Skeletal muscle cell (primary cell): ENCODE results near the gene FGF2.
"Not testable (repeated sequence)": the region's sequence is repeated elsewhere in the genome, so short reads cannot be mapped to it uniquely, and the experiment has no call there.

Source experiments
- DNase-seq: peaks from one replicate; pipeline ENCODE4 v3.0.0-alpha.2; 2010; ENCODE audit warnings: low read depth
- H3K4me3 ChIP-seq: 2 replicates; pipeline ENCODE4 v1.5.1; 2011; ENCODE audit warnings: low read depth, mild to moderate bottlenecking, control low read depth, low read length, moderate library complexity

The FGF2 gene

DNA sequence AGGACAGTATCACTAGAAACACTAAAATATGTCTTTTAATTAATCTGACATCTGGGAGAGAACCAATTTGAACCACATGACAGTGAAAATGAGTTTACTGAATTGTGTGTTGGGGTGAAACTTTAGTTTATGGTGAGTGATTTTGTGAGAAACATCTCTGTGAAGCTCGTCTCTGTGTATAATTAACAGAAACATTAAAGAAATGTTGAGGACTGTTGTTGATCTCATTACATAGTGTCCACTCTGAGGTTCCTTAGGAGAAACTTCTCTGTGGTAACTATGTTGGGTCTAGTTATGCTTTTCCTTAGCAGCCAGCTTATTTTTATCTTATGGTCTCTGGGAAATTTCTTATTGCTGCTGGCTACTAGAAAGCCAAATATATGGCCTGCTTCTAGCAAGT is 15.8 kb downstream of the FGF2 start:
- no peak overlapping the region for H3K4me3 ChIP-seq
- no peak for DNase-seq

DNA sequence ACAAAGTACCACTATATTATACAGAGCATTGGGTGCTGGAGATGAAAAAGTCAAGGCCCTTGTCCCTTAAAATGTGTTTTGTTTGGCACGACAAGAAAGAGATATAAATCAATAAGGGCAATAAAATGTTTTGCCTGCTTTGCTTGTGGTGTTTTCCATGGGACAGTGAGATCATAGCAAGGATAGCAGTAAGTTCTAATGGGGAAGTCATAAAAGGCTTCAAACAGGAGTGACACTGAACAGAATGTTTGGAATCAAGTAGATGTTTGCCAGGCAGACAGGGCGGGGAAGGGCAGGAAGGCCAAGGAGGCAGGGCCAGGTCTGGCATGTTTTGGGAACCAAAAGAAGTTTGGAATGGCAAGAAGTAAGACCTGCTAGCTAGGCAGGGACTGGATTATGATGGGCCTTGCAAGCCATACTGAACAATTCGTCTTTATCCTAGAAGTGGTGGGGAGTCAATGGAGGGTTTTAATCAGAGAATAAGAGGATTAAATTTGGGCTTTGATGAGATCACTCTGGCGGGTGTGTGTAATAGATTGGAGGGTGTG is 16.4 kb downstream of the FGF2 start:
- no peak overlapping the region for H3K4me3 ChIP-seq
- no peak for DNase-seq

DNA sequence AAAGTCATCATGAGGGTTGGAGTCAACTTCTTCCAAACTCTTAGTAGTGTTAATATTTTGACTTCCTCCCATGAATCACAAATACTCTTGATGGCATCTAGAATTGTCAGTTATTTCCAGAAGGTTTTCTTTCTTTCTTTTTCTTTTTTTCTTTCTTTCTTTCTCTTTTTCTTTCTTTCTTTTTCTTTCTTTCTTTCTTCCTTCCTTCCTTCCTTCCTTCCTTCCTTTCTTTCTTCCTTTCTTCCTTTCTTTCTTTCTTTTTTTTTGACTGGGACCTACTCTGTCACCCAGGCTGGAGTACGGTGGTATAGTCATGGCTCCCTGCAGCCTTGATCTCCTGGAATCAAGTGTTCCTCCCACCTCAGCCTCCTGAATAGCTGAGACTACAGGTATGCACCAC is 17.8 kb downstream of the FGF2 start:
- not testable (repeated sequence) for H3K4me3 ChIP-seq, DNase-seq

DNA sequence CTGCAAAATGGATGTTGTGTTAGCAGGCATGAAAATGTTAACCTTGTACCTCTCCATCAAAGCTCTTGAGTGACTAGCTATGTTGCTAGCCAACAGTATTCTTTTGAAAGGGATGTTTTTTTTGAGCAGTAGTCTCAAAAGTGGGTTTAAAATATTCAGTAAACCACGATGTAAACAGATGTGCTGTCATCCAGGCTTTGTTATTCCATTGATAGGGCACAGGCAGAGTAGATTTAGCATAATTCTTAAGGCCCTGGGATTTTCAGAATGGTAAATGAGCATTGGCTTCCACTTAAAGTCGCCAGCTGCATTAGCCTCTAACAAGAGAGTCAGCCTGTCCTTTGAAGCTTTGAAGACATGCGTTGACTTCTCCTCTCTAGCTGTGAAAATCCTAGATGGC is 18.4 kb downstream of the FGF2 start:
- no peak for DNase-seq
- H3K4me3 ChIP-seq, result no peak overlapping the region

DNA sequence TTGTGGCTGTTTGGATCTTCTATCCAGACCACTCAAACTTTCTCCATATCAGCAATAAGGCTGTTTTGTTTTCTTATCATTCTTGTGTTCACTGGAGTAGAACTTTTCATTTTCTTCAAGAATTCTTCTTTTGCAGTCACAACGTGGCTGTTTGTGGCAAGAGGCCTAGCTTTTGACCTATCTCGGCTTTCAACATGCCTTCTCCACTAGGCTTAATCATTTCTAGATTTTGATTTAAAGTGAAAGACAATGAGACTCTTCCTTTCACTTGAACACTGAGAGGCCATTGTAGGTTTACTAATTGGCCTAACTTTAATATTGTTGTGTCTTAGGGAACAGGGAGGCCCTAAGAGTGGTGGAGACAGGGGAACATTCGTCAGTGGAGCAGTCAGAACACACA is 19.1 kb downstream of the FGF2 start:
- DNase-seq, result no peak
- no peak overlapping the region for H3K4me3 ChIP-seq

DNA sequence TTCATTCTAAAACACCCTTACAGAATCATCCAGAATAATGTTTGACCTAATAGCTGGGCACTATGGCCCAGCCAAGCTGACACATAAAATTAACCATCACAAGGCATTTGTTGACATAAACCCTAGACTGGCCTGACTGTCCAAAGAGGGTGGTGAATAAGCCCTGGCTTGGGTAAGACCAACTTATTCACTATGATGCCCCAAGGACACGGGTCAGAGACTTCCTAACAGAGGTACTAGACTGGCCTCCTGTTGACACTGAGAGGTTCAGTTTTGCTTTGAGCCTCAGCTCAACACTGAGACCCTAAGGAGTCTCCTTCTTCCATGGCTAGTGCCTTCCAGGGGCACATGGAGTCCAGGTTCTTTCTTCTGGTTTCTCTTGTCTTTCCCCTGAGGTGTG is 21.3 kb downstream of the FGF2 start:
- no peak overlapping the region for H3K4me3 ChIP-seq
- no peak for DNase-seq

DNA sequence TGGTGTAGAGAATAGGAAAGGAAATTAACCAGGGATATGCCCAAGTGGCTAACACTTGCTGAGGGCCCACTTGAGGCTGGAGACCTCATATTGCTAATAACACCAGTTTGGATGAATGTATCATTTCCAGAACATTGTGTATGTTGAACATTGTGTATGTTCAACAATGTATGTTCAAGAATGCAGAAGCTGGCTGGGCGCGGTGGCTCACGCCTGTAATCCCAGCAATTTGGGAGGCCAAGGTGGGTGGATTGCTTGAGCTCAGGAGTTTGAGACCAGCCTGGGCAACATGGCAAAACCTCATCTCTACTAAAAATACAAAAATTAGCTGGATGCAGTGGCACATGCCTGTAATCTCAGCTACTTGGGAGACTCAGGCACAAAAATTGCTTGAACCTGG is 23.2 kb downstream of the FGF2 start:
- DNase-seq, result not testable (repeated sequence)

DNA sequence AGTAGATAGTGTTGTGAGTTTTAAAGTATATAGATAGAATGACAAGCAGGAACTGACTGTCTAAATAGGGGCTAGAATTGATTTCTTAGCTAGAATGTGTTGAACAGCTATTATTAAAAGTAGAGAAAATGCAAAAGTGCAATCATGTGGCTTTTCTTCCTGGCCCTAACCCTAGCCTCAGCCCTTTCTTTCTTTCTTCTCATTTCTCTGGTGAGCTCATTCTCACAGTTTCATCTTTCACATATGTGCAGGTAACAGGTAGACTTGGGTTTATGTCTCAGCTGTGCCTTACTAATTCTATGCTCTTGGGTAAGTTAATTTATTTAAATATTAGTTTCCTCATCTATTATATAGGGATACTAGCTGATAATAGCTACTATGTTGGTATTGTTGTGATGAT is 24.9 kb downstream of the FGF2 start:
- H3K4me3 ChIP-seq, result no peak overlapping the region
- DNase-seq, result no peak

More for the DNA sequence above, 23.2 kb downstream of the FGF2 start:
- H3K4me3 ChIP-seq, result not testable (repeated sequence)

DNA sequence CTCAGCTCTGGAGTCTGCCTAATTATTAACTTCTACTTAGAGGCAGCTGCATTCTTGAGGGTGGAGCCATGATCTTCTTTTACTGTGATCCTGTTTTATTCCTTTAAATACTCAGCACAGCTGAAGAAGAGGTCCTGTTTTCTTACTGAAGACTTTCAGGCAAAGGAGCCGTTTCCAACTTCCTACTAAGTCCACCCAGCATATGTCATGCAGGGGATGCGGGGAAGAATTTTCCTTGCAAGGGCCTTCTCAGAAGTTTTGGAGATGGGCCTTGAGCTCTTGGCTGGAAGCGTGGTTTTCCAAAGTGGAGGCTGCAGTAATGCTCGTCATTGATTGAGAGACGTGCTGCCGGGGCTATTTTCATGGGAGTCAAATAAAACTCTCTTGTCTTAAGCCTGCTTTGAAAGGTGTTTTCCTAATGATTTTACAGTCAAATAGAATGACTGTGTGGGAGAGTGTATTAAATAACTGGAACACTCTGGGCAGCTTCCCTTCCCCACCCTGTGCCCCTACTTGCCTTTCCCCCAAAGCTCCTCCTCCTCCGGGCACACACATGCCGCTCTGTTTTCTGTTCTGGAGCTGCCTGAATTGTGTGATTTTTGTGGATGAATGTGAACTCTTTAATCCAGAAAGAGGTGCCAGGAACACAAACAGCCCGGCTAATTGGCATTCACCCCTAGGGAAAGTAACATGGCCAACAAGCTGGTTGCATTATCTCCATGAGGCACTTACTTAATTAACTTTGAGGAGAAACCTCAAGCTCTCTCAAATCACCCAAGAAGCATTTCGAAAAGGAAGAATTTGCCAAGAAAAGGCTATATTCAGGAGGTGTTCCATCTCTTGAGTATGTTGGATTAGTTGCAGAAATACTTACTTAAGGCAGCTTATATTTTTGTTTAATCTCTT is 28.1 kb downstream of the FGF2 start:
- H3K4me3 ChIP-seq, result no peak overlapping the region
- no peak for DNase-seq

DNA sequence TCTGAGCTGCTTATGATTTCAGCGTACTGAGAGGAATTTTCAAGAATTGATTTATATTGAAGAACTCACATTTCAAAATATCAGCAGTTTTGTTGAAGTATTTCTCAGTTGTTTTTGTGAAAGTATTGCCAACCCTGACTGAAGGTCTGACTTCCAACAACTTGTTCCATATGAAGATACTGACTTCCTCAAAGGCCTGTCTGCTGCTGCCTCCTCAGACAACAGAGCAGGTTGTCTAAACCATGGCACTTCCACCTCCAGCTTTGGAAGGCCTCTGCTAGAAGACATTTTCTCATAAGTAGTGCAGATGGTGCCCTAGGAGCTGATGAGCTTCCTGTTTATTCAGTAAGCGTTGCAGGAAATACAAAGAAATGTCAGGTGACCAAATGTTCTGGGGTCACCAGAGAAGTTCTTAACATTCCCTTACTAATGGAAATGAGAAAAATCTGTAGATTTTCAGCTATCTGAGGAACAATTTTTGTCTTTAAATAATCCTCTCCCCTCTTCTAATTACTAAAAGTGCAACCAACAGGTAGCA is 28.8 kb downstream of the FGF2 start:
- no peak overlapping the region for H3K4me3 ChIP-seq
- no peak for DNase-seq

DNA sequence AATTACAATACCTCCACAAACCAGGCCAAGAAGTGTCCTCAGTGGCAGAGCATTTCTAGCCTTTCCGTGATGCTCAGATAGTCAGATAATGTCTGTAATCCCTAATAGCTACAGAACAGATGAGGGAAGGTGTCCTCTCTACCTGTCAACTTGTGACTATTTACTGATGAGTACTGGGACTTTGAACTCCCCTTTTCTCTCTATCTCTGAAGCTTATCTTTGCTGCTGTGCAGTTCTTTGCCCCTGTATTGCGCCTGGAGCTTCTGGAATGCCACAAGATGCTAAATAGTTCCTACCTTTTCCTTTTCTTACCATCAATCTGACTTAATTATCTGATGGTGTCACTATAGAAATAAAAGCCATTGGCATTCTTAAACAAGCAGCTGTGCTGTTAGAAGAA is 30.5 kb downstream of the FGF2 start:
- H3K4me3 ChIP-seq, result no peak overlapping the region

DNA sequence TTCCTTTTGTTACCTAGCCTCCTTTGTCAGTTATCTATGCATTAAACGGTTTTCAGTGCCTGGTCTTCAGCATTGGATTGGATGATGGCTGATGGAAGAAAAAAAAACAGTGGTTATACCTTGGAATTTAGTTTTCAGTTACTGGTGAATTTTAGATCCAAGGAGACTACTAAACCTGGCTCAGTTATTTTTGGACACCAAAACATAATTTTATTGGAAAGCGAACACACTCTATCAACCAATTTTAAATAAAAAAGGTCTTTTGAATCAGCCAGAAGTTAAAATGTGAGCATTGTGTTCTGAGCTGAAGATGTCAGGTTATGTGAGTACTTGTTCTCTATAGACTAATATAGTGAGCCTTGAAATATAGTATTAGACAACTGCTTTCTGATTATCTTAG is 32.1 kb downstream of the FGF2 start:
- DNase-seq, result no peak
- no peak overlapping the region for H3K4me3 ChIP-seq

More for the DNA sequence above, 30.5 kb downstream of the FGF2 start:
- no peak for DNase-seq

DNA sequence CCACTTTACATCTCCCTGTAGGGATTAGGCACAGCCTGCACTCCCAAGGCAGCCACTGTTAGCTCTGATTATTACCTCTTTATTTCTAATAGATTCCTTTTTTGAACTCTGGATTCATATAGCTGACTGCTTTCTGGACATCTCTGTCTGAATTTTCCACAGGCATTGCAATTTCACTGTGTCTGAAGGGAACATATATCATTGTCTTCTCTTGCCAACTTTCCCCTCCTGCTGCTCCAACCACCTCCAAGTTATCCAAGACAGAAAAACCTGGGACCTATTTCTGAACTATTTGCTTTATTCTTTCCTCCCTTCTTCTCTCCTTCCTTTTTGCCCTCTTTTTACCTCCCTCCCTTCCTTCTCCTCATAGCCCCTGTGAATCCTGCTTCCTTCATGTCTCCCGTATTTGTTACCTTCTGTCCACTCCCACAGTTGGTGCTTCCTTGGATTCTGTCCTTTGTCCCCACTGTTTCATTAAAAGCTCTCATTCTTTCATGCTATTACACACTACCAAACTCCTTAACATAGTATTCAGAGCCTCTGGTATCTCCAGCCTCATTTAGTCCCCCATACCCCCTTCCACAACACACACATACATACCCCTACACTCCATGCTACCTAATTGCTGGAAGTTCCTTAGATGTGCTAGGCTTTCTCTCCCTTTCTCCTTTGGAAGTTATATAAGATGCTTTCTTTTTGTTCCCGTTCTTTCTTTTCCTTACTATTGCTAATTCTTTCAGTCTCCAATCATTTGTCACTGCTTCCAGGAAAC is 34.7 kb downstream of the FGF2 start:
- no peak for DNase-seq
- no peak overlapping the region for H3K4me3 ChIP-seq

DNA sequence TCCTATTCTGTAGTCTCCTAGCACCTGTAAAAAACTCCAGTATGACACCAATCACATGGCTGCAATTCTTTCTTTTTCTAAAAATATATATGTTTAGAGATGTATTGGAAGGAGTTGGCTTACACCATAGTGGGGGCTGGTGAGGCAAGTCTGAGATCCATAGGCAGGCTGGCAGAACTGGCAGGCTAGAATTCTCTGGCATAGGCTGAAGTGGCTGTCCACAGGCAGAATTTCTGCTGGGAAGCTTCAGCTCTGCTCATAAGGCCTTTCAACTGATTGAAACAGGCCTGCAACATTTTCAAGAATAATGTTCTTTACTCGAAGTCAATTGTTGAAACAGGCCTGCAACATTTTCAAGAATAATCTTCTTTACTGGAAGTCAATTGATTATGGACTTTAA is 37.0 kb downstream of the FGF2 start:
- no peak overlapping the region for H3K4me3 ChIP-seq
- no peak for DNase-seq

DNA sequence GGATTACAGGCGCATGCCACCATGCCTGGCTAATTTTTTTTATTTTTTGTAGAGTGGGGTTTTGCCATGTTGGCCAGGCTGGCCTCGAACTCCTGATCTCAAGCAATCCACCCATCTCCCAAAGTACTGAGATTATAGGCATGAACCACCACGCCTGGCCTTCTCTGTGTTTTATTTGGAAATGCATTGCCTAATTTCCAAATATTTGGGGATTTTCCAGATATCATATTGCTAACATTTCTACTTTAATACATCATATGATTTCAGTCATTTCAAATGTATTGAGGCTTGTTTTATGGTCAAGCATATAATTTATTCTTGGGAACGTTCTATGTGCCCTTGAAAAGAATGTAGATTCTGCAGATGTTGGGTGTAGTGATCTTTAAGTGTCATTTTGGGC is 38.8 kb downstream of the FGF2 start:
- no peak overlapping the region for H3K4me3 ChIP-seq
- no peak for DNase-seq

DNA sequence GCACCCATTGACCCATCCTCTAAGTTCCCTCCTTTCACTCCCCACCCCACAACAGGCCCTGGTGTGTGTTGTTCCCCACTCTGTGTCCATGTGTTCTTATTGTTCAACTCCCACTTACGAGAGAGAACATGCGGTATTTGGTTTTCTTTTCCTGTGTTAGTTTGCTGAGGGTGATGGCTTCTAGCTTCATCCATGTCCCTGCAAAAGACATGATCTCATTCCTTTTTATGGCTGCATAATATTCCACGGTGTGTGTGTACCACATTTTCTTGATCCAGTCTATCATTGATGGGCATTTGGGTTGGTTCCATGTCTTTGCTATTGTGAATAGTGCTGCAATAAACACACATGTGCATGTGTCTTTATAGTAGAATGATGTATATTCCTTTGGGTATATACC is 41.6 kb downstream of the FGF2 start:
- not testable (repeated sequence) for DNase-seq, H3K4me3 ChIP-seq

DNA sequence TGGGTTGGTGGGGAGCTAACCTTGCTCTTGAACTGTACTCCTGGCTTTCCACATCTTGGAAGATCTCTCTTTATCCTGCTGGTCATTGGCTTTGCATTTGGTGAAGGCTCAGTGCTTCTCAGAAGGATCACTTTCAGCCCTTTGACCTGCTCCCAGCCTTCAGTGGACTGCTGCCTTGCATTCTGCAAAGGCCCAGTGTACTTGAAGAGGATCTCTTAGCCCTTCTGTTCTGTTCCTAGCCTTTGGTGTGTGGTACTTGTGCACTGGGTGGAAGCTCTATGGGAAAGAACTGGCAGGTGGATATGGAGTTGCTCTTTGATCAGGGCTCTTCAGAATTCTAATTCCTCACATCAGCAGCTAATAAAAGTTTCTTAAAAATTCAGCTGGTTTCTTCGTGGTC is 46.5 kb downstream of the FGF2 start:
- H3K4me3 ChIP-seq, result no peak overlapping the region
- DNase-seq, result no peak

DNA sequence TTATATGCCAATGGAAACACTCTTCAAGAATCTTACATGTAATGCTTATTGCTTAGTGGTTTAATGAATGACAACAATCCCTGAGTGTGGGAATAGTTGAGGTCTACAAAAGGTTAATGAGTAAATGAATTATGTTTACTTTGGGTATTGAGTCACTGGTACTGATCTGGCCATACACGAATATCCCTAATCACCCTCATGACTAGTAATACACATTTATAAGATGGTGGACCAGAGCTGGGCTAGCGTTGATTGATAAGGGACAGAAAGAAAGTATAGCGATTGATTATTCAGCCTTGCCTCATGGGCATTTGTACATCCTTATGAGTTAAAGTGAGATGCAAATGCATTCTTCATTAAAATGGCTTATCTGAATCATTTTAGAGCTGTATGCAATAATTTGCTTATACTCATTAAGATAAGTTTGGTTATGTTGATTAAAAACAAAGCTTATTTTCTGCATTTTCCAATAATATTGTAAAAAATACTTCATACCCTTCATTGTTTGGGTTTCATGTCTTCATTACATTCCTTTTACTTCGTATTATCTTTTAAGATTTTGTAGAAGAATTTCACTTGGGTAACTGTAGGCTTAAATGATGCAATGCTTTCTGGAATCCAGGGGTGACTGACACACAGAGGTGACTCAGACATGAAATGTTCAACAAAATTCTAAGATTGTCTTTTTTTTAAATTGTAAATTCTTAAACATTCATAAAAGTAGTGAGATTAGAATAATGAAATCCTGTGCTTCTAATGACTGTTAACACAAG is 47.4 kb downstream of the FGF2 start:
- DNase-seq, result peak; percentile 63
- H3K4me3 ChIP-seq, result no peak overlapping the region

DNA sequence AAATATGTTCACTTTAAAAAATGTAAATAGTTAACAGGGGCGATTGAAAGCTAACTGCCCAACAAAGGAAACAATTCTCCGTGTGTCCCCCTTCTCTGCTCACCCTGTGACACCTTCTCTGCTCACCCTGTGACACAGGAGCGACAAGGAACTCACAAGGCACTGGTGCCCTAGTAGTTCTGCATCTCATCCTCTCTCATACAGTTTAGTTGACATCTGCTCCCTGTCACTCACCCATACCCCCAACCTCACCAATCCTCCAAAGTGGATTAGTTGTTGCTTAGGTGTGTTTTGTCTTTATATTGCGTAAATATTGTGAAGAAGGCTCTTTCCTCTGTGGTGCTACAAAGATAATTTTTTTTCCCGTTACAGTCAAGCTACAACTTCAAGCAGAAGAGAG is 49.3 kb downstream of the FGF2 start:
- H3K4me3 ChIP-seq, result no peak overlapping the region
- no peak for DNase-seq

DNA sequence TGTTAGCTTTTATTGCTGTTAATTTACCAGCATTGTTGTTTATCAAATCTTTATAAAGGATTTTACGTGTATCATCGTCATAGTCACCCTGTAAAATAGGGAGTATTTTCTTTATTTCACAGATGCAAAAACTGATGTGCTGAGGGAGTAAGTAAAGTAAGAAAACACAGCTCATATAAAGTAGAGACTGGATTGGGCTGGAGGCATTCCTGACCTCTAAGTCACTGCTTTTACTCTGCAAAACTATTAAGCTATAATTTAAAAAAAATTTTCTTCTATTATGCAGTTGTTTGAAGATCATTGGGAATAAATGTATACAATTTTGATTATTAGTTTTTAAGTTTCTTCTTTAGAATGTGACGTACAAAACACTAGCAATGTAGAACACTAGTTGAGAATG is 49.8 kb downstream of the FGF2 start:
- no peak for DNase-seq
- no peak overlapping the region for H3K4me3 ChIP-seq
